Measurements from ENCODE around the gene TPD52L1. TPM values are rescaled to one million over a fixed set of nuclear protein-coding genes. Genes with fewer than 3 reads are reported as not detected.

The TPD52L1 gene
- total RNA-seq, 2 experiments from 2014 or later, result 0.52 to 1.1 TPM

- intact Hi-C loops (cut with micrococcal nuclease), result no loop called here
- H3K4me1 Mint-ChIP-seq (ENCODE audit: low read depth), result no peaks in the 10 kb centered on the region
- H3K36me3 Mint-ChIP-seq (ENCODE audit: low read depth), result no peaks in the 10 kb centered on the region
- ChIA-PET POLR2A (interaction anchor here (0.6 kb wide), 1 partner anchor 49 kb away, joined by 3 read pairs; no protein-coding TSS in a partner anchor), CTCF (no interaction called here)
- H3K9me3 Mint-ChIP-seq, result no peaks in the 10 kb centered on the region
- peaks cover 3% of the 10 kb centered on the region for H3K27me3 Mint-ChIP-seq
- H3K4me3 Mint-ChIP-seq, result no peak overlapping the region
- no peak overlapping the region for H3K27ac Mint-ChIP-seq
- ATAC-seq (no peak), DNase-seq (no peak)
- TF ChIP-seq CTCF (IDR thresholded peaks at IDR 0.05), result no peak
These were observed 99.3 kb downstream of the TPD52L1 start for GRCh38 chr6:125252891-125253290.

- POLR2A ChIA-PET, result no interaction called here
- ATAC-seq, result no peak
- TF ChIP-seq CTCF (IDR thresholded peaks at IDR 0.05), result no peak
- Mint-ChIP-seq H3K27me3 (no peaks in the 10 kb centered on the region), H3K4me3 (no peak overlapping the region), H3K9me3 (no peaks in the 10 kb centered on the region), H3K36me3 (ENCODE audit: low read depth) (no peaks in the 10 kb centered on the region), H3K27ac (no peak overlapping the region), H3K4me1 (ENCODE audit: low read depth) (no peaks in the 10 kb centered on the region)
- CTCF ChIA-PET, result no interaction called here
- intact Hi-C loops (cut with micrococcal nuclease), result no loop called here
- DNase-seq, result no peak
These were observed 100.3 kb downstream of the TPD52L1 start for GRCh38 chr6:125253881-125254280.

- H3K27me3 Mint-ChIP-seq, result no peaks in the 10 kb centered on the region
- H3K9me3 Mint-ChIP-seq, result no peaks in the 10 kb centered on the region
- no peaks in the 10 kb centered on the region for H3K36me3 Mint-ChIP-seq (ENCODE audit: low read depth)
- H3K4me1 Mint-ChIP-seq (ENCODE audit: low read depth), result no peaks in the 10 kb centered on the region
- H3K27ac Mint-ChIP-seq, result no peak overlapping the region
- no peak for TF ChIP-seq CTCF (IDR thresholded peaks at IDR 0.05)
- intact Hi-C loops (cut with micrococcal nuclease), result no loop called here
- no peak for ATAC-seq
- ChIA-PET CTCF (no interaction called here), POLR2A (no interaction called here)
- no peak overlapping the region for H3K4me3 Mint-ChIP-seq
- DNase-seq, result no peak
These were observed 100.7 kb downstream of the TPD52L1 start for GRCh38 chr6:125254321-125254720.

- CTCF ChIA-PET, result interaction anchor here (0.6 kb wide), 1 partner anchor 764 kb away, joined by 4 read pairs; no protein-coding TSS in a partner anchor
- POLR2A ChIA-PET, result no interaction called here
- no peaks in the 10 kb centered on the region for H3K27me3 Mint-ChIP-seq
- no peaks in the 10 kb centered on the region for H3K4me1 Mint-ChIP-seq (ENCODE audit: low read depth)
- ATAC-seq (no peak), DNase-seq (no peak)
- intact Hi-C loops (cut with micrococcal nuclease), result no loop called here
- H3K27ac Mint-ChIP-seq, result no peak overlapping the region
- H3K36me3 Mint-ChIP-seq (ENCODE audit: low read depth), result no peaks in the 10 kb centered on the region
- H3K4me3 Mint-ChIP-seq, result no peak overlapping the region
- TF ChIP-seq CTCF (IDR thresholded peaks at IDR 0.05), result no peak
- H3K9me3 Mint-ChIP-seq, result no peaks in the 10 kb centered on the region
These were observed 101.6 kb downstream of the TPD52L1 start for GRCh38 chr6:125255201-125255600.

GRCh38 chr6:125257351-125257750 lies 103.8 kb downstream of the TPD52L1 start:
- no peaks in the 10 kb centered on the region for H3K9me3 Mint-ChIP-seq
- intact Hi-C loops (cut with micrococcal nuclease), result no loop called here
- TF ChIP-seq CTCF (IDR thresholded peaks at IDR 0.05), result no peak
- no peak for DNase-seq
- ChIA-PET CTCF (no interaction called here), POLR2A (no interaction called here)
- H3K27ac Mint-ChIP-seq, result no peak overlapping the region
- H3K36me3 Mint-ChIP-seq (ENCODE audit: low read depth), result no peaks in the 10 kb centered on the region
- no peak overlapping the region for H3K4me3 Mint-ChIP-seq
- no peak for ATAC-seq
- no peaks in the 10 kb centered on the region for H3K27me3 Mint-ChIP-seq
- no peaks in the 10 kb centered on the region for H3K4me1 Mint-ChIP-seq (ENCODE audit: low read depth)

Data from activated CD8-positive, alpha-beta T cell treated with anti-CD3 and anti-CD28 coated beads for 36 hours (primary cell).